Renal pelvis (tissue), 4 donors: Measurements from ENCODE around the gene NSD1. TPM values are rescaled to one million over a fixed set of nuclear protein-coding genes. Genes with fewer than 3 reads are reported as not detected.
"Not testable (repeated sequence)": the region's sequence is repeated elsewhere in the genome, so short reads cannot be mapped to it uniquely, and the experiment has no call there.

Experiments used
- DNase-seq: peaks from one replicate; pipeline ENCODE4 v3.0.0-alpha.2; 2013
- polyA plus RNA-seq, 3 donors: library from polyadenylated mRNA; unstranded; fragments of 120-200 nt; gene quantifications; one replicate each; pipeline ENCODE4 v1.2.1, GENCODE V29; 2013; ENCODE audit not compliant: insufficient read length in 3 of 3

The NSD1 gene
- polyA plus RNA-seq, 3 donors: 62.9 to 70.0 (median 68.5) TPM

GRCh38 chr5:177117441-177118045, 16.0 kb upstream of the NSD1 start:
- DNase-seq: no peak

- no peak for DNase-seq
Measured at GRCh38 chr5:177122566-177122965, 11.0 kb upstream of the NSD1 start.

GRCh38 chr5:177123789-177124485, 9.6 kb upstream of the NSD1 start:
- DNase-seq: no peak

GRCh38 chr5:177124486-177124991, 9.0 kb upstream of the NSD1 start:
- DNase-seq: no peak

- DNase-seq: no peak
Measured at GRCh38 chr5:177126771-177127170, 6.8 kb upstream of the NSD1 start.

- no peak for DNase-seq
Measured at GRCh38 chr5:177128551-177128981, 5.0 kb upstream of the NSD1 start.

- no peak for DNase-seq
Measured at GRCh38 chr5:177130211-177131018, 3.2 kb upstream of the NSD1 start.

GRCh38 chr5:177131019-177131320, 2.6 kb upstream of the NSD1 start:
- no peak for DNase-seq

GRCh38 chr5:177131352-177132135, 2.0 kb upstream of the NSD1 start:
- DNase-seq: no peak

- DNase-seq: peak; percentile 52
Measured at GRCh38 chr5:177132136-177133095, 1.2 kb upstream of the NSD1 start.

- peak; percentile 69 for DNase-seq
Measured at GRCh38 chr5:177133853-177134696, 502 bp downstream of the NSD1 start.

GRCh38 chr5:177134697-177135225, 1.2 kb downstream of the NSD1 start:
- no peak for DNase-seq

- DNase-seq: no peak
Measured at GRCh38 chr5:177140312-177140711, 6.7 kb downstream of the NSD1 start.

- DNase-seq: no peak
Measured at GRCh38 chr5:177141496-177141895, 7.9 kb downstream of the NSD1 start.

- no peak for DNase-seq
Measured at GRCh38 chr5:177142098-177142611, 8.6 kb downstream of the NSD1 start.

GRCh38 chr5:177142778-177143177, 9.2 kb downstream of the NSD1 start:
- no peak for DNase-seq

GRCh38 chr5:177146891-177147638, 13.5 kb downstream of the NSD1 start:
- DNase-seq: no peak

GRCh38 chr5:177150061-177150460, 16.5 kb downstream of the NSD1 start:
- not testable (repeated sequence) for DNase-seq
